Ovary (tissue), 3 donors: ENCODE measurements around the gene LILRA1.

Source experiments
- CTCF ChIP-seq, 3 donors: fragments of 450-650 bp in 2 of 3; fragments of 200-600 bp in 1 of 3; IDR thresholded peaks; one replicate each; pipeline versions ENCODE4 v1.5.1 to v1.8.0; 2016 to 2022; ENCODE audit warnings: antibody characterized with exemption in 3 of 3, mild to moderate bottlenecking in 1 of 3
- POLR2A ChIP-seq: fragments of 450-650 bp; IDR thresholded peaks from one replicate; pipeline ENCODE4 v1.6.1; 2017; ENCODE audit warnings: antibody characterized with exemption, mild to moderate bottlenecking, moderate library complexity
- donor health status: DM: no; HTN: no; CAD: no.

DNA sequence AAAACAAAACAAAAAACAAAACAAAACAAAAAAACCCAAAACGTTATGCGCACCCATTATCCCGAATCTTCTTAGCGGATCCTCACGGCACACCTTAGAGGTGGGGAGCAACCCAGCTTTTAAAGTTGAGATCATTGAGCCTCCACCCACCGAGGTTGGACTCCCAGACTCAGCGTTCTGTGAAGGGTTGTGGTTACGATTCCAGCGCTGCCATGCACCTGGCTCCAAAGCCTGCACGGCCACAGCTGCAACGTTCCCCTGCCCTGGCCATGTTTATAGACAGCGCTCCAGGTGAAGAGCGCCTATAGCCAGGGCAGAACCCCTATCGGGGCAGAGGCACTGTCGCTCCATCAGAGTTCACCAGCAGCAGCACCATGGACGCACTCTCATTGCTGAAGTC, 38.5 kb upstream of the LILRA1 start:
- TF ChIP-seq POLR2A (no peak), CTCF (IDR thresholded peaks at IDR 0.05) (no peak)
